H9 (cell line): ENCODE data around the gene EXOC5. TPM values are rescaled to one million over a fixed set of nuclear protein-coding genes. Genes with fewer than 3 reads are reported as not detected.

ENCODE experiments used
- DNase-seq: peaks from one replicate; pipeline ENCODE4 v3.0.0-alpha.2; 2017
- H2AFZ ChIP-seq: one replicate; pipeline ENCODE4 v1.6.1; 2013; ENCODE audit warnings: mild to moderate bottlenecking, low read length, control low read depth, moderate library complexity
- H2AK5ac ChIP-seq: 2 replicates; pipeline ENCODE4 v1.6.1; 2013; ENCODE audit warnings: low read length, control low read depth, mixed read lengths; ENCODE audit not compliant: insufficient read length
- H2BK120ac ChIP-seq: one replicate; pipeline ENCODE4 v1.6.1; 2013; ENCODE audit warnings: low read depth, mild to moderate bottlenecking, low read length, control low read depth, inconsistent platforms; ENCODE audit not compliant: poor library complexity, severe bottlenecking
- H2BK12ac ChIP-seq: 2 replicates; pipeline ENCODE4 v1.6.1; 2013; ENCODE audit warnings: low read length, control low read depth, mixed read lengths, low read depth; ENCODE audit not compliant: insufficient read length
- H2BK15ac ChIP-seq: 2 replicates; pipeline ENCODE4 v1.6.1; 2013; ENCODE audit warnings: low read depth, low read length, control low read depth
- H2BK20ac ChIP-seq: one replicate; pipeline ENCODE4 v1.6.1; 2013; ENCODE audit warnings: low read depth, mild to moderate bottlenecking, low read length, control low read depth, inconsistent platforms; ENCODE audit not compliant: poor library complexity, severe bottlenecking
- H2BK5ac ChIP-seq: 2 replicates; pipeline ENCODE4 v1.6.1; 2013; ENCODE audit warnings: low read length, control low read depth, mixed read lengths; ENCODE audit not compliant: insufficient read length
- H3K14ac ChIP-seq: 2 replicates; pipeline ENCODE4 v1.6.1; 2013; ENCODE audit warnings: low read length, control low read depth; ENCODE audit not compliant: insufficient read depth
- H3K18ac ChIP-seq: 2 replicates; pipeline ENCODE4 v1.6.1; 2013; ENCODE audit warnings: low read depth, mild to moderate bottlenecking, mixed read lengths, low read length, control low read depth; ENCODE audit not compliant: insufficient read length
- H3K23ac ChIP-seq: 2 replicates; pipeline ENCODE4 v1.6.1; 2013; ENCODE audit warnings: low read length, control low read depth, mixed read lengths, low read depth; ENCODE audit not compliant: insufficient read length
- H3K23me2 ChIP-seq: 2 replicates; pipeline ENCODE4 v1.6.1; 2013; ENCODE audit warnings: low read depth, mild to moderate bottlenecking, mixed read lengths, low read length, control low read depth; ENCODE audit not compliant: insufficient read length, poor library complexity, severe bottlenecking
- H3K27ac ChIP-seq: 2 replicates; pipeline ENCODE4 v1.5.1; 2013; ENCODE audit warnings: low read length, control low read depth, mixed read lengths, low read depth; ENCODE audit not compliant: insufficient read length
- H3K27me3 ChIP-seq: 2 replicates; pipeline ENCODE4 v1.6.1; 2013; ENCODE audit warnings: low read length, control low read depth, inconsistent platforms; ENCODE audit not compliant: insufficient read depth
- H3K4ac ChIP-seq: 2 replicates; pipeline ENCODE4 v1.6.1; 2013; ENCODE audit warnings: low read depth, mild to moderate bottlenecking, control low read depth, inconsistent platforms, low read length, moderate library complexity
- H3K4me1 ChIP-seq: 2 replicates; pipeline ENCODE4 v1.6.1; 2013; ENCODE audit warnings: low read length, control low read depth, inconsistent platforms; ENCODE audit not compliant: insufficient read depth
- H3K4me2 ChIP-seq: 2 replicates; pipeline ENCODE4 v1.6.1; 2013; ENCODE audit warnings: low read length, control low read depth, mixed read lengths; ENCODE audit not compliant: insufficient read length, insufficient read depth
- H3K56ac ChIP-seq: 2 replicates; pipeline ENCODE4 v1.6.1; 2013; ENCODE audit warnings: low read depth, mild to moderate bottlenecking, mixed read lengths, low read length, control low read depth; ENCODE audit not compliant: insufficient read length
- H3K79me1 ChIP-seq: 2 replicates; pipeline ENCODE4 v1.6.1; 2013; ENCODE audit warnings: low read depth, mild to moderate bottlenecking, moderate library complexity, low read length, control low read depth, inconsistent platforms; ENCODE audit not compliant: insufficient read depth, poor library complexity, severe bottlenecking
- H3K79me2 ChIP-seq: 2 replicates; pipeline ENCODE4 v1.6.1; 2013; ENCODE audit warnings: low read length, control low read depth, inconsistent platforms; ENCODE audit not compliant: insufficient read depth
- H3K9ac ChIP-seq: 2 replicates; pipeline ENCODE4 v1.6.1; 2013; ENCODE audit warnings: low read length, control low read depth, mixed read lengths; ENCODE audit not compliant: insufficient read length; ENCODE audit errors: extremely low read depth
- H3K9me3 ChIP-seq: one replicate; pipeline ENCODE4 v1.6.1; 2013; ENCODE audit warnings: low read depth, low read length, inconsistent platforms; ENCODE audit not compliant: control insufficient read depth
- H3T11ph ChIP-seq: one replicate; pipeline ENCODE4 v1.6.1; 2013; ENCODE audit warnings: mild to moderate bottlenecking, low read length, control low read depth, inconsistent platforms
- H4K20me1 ChIP-seq: one replicate; pipeline ENCODE4 v1.6.1; 2013; ENCODE audit not compliant: control insufficient read depth, insufficient read length, insufficient read depth
- H4K5ac ChIP-seq: 2 replicates; pipeline ENCODE4 v1.6.1; 2013; ENCODE audit warnings: low read depth, mild to moderate bottlenecking, mixed read lengths, low read length, control low read depth; ENCODE audit not compliant: insufficient read length
- H4K8ac ChIP-seq: replicated peaks from 2 replicates; pipeline ENCODE4 v1.6.1; 2013; ENCODE audit warnings: low read length, control low read depth, mixed read lengths, low read depth; ENCODE audit not compliant: insufficient read length
- H4K91ac ChIP-seq: 2 replicates; pipeline ENCODE4 v1.6.1; 2013; ENCODE audit warnings: low read depth, mild to moderate bottlenecking, moderate library complexity, mixed read lengths, low read length, control low read depth; ENCODE audit not compliant: insufficient read length
- H3K27ac Mint-ChIP-seq, 3 experiments: 2 replicates in 2 of 3; 3 replicates in 1 of 3; pipeline ENCODE4 v1.8.0; 2020 to 2021; ENCODE audit warnings: mixed read lengths in 3 of 3, mild to moderate bottlenecking in 1 of 3, moderate library complexity in 1 of 3
- H3K27me3 Mint-ChIP-seq: 2 replicates; pipeline ENCODE4 v1.8.0; 2021; ENCODE audit warnings: low read depth, mild to moderate bottlenecking, moderate library complexity, mixed read lengths
- H3K36me3 Mint-ChIP-seq, 3 experiments: 2 replicates in 2 of 3; 3 replicates in 1 of 3; pipeline ENCODE4 v1.8.0; 2020 to 2021; ENCODE audit warnings: low read depth in 3 of 3, mixed read lengths in 3 of 3; ENCODE audit not compliant: insufficient read depth in 1 of 3
- H3K4me1 Mint-ChIP-seq, 2 experiments: 2 replicates each; pipeline ENCODE4 v1.8.0; 2020; ENCODE audit warnings: mixed read lengths in 2 of 2
- H3K4me3 Mint-ChIP-seq, 2 experiments: 2 replicates in 1 of 2; 3 replicates in 1 of 2; pipeline ENCODE4 v1.8.0; 2020 to 2021; ENCODE audit warnings: mild to moderate bottlenecking in 2 of 2, mixed read lengths in 2 of 2, moderate library complexity in 1 of 2
- H3K9me3 Mint-ChIP-seq, 2 experiments: 2 replicates in 1 of 2; 3 replicates in 1 of 2; pipeline ENCODE4 v1.8.0; 2020; ENCODE audit warnings: mild to moderate bottlenecking in 2 of 2, mixed read lengths in 2 of 2, moderate library complexity in 1 of 2
- WGBS: extraction: QIAGEN DNeasy Blood & Tissue Kit; methylation state at CpG from one replicate; pipeline ENCODE4 v1.1.7; 2013; ENCODE audit warnings: missing lambda C conversion rate, low lambda C conversion rate, mixed read lengths; ENCODE audit not compliant: insufficient read length; ENCODE audit errors: extremely low coverage; 5-methylcytosine and 5-hydroxymethylcytosine counted together
- total RNA-seq: library from RNA; stranded (reverse); gene quantifications from 2 replicates; pipeline ENCODE4 v1.2.1, GENCODE V29; 2021
- TF ChIP-seq, protein P1 (sequence below): fragments of 200-600 bp; sonication (generic); conservative IDR thresholded peaks from 3 replicates; pipeline ENCODE4 v1.8.0; 2021; ENCODE audit warnings: antibody characterized with exemption, mild to moderate bottlenecking

Gene EXOC5
- total RNA-seq, 1 experiment from 2014 or later: 92.9 TPM

DNA sequence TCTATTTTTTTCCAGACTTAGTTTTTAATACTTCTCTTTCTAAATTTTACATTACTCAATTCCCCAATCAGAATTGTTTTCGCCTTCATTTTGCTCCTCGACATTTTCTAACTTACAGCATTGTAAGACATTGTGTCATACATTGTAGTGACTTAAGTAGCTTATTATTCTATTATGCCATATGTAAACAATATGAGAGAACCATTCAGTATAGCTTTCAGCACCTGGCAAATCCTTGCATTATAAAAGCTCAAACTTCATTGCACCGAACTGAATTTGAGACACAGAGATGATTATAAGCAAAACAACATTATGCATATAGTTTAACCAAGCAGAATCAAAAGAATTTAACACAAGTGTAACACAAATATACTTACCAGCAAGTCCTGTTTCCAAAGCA lies 46.8 kb downstream of the EXOC5 start:
- no peak for DNase-seq
- Histone ChIP-seq H3K14ac (no peak overlapping the region), H2BK20ac (no peak overlapping the region), H3K4me1 (peaks cover 5% of the 10 kb centered on the region; the same call in 1 of the 2 replicates), H2AK5ac (no peak overlapping the region), H3K4ac (no peak overlapping the region), H3K9ac (no peak overlapping the region), H3T11ph (no peak overlapping the region), H3K56ac (no peak overlapping the region), H3K27me3 (no peaks in the 10 kb centered on the region), H3K23ac (no peak overlapping the region), H3K79me1 (no peaks in the 10 kb centered on the region), H4K5ac (no peak overlapping the region), H4K8ac (no peak overlapping the region), H3K4me2 (no peak overlapping the region), H2BK120ac (no peak overlapping the region), H4K91ac (no peak overlapping the region), H2BK5ac (no peak overlapping the region), H3K27ac (no peak overlapping the region), H2BK15ac (no peak overlapping the region), H3K18ac (no peak overlapping the region), H3K9me3 (no peaks in the 10 kb centered on the region), H2BK12ac (no peak overlapping the region), H2AFZ (no peak overlapping the region), H3K79me2 (no peaks in the 10 kb centered on the region), H3K23me2 (no peaks in the 10 kb centered on the region), H4K20me1 (no peaks in the 10 kb centered on the region)
- Mint-ChIP-seq H3K27ac (peak overlapping the region in 1 of 3 experiments; percentile 64; a peak in 2 of 7 replicates), H3K9me3 (no peaks in the 10 kb centered on the region), H3K4me3 (no peak overlapping the region), H3K36me3 (peaks cover 5 to 39% (median 33%) of the 10 kb centered on the region in 3 experiments; a peak in 5 of 7 replicates), H3K4me1 (peaks cover 29 to 43% of the 10 kb centered on the region in 2 experiments), H3K27me3 (no peaks in the 10 kb centered on the region)
- TF ChIP-seq, protein P1, sequence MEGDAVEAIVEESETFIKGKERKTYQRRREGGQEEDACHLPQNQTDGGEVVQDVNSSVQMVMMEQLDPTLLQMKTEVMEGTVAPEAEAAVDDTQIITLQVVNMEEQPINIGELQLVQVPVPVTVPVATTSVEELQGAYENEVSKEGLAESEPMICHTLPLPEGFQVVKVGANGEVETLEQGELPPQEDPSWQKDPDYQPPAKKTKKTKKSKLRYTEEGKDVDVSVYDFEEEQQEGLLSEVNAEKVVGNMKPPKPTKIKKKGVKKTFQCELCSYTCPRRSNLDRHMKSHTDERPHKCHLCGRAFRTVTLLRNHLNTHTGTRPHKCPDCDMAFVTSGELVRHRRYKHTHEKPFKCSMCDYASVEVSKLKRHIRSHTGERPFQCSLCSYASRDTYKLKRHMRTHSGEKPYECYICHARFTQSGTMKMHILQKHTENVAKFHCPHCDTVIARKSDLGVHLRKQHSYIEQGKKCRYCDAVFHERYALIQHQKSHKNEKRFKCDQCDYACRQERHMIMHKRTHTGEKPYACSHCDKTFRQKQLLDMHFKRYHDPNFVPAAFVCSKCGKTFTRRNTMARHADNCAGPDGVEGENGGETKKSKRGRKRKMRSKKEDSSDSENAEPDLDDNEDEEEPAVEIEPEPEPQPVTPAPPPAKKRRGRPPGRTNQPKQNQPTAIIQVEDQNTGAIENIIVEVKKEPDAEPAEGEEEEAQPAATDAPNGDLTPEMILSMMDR: no peak
- 100% methylated on average over 2 of the region's 3 CpGs for WGBS
